Measurements from ENCODE around the gene LOC128125822.
"Not testable (repeated sequence)": the region's sequence is repeated elsewhere in the genome, so short reads cannot be mapped to it uniquely, and the experiment has no call there.

The LOC128125822 gene

GRCh38 chr6:63572044-63572746 is at the start of gene LOC128125822, which contains the start of gene PTP4A1:
Gene LOC128125822, plus strand, starts transcription at chr6:63572480.
Gene PTP4A1, plus strand, starts transcription at chr6:63572480. Its CDS starts 4,401 bp downstream, at chr6:63576881.
- peak; percentile 97 for DNase-seq (ENCODE audit: low spot score)

- not testable (repeated sequence) for DNase-seq (ENCODE audit: low spot score)
These were observed 49.4 kb upstream of the LOC128125822 start for GRCh38 chr6:63522911-63523287.

DNA sequence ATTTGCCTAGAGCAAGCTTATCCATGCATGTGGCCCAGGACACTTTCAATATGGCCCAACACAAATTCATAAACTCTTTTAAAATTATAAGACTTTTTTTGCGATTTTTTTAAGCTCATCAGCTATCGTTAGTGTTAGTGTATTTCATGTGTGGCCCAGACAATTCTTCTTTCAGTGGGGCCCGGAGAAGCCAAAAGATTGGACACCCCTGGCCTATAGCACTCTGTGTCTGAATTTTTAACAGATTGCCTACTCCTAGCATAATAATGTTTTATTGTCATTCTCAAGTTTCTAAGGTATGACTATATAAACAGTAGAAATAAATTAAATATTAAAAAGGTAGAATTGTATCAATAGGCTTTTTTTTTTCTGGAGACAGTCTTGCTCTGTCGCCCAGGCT is 48.6 kb upstream of the LOC128125822 start:
- no peak for DNase-seq (ENCODE audit: low spot score)

DNA sequence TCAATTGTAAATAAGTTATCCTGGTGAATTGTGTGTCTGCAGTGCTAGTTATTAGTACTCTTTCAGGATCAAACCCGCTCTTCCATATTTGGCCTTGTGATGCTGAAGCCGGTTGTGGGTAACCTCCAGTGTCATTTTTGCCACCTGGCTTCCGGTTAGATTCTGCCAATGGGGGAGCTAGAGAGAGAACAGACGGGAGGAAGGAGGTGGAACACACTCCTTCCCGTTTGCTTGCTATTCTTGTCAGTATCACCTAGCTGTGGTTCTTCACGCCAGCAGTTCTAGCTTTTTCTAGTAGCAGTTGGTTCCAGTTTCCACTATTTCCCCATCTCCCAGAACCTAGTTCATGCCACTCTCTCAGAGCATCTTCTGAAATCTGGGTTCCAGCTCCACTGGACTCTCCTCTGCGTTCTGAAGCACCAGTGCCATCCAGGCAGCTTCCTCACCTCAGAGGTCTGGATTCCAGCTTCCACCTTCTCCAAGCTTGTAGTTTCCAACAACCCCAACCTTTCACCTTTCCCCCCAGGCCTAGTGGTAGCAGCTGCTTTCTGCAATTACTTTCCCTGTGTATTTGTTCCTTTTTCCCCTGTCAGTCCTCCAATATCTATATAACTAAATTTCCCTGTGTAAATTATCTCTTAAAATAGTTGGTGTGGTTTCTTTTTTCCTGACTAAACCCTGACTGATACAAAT is 46.9 kb upstream of the LOC128125822 start:
- DNase-seq (ENCODE audit: low spot score) = no peak

DNA sequence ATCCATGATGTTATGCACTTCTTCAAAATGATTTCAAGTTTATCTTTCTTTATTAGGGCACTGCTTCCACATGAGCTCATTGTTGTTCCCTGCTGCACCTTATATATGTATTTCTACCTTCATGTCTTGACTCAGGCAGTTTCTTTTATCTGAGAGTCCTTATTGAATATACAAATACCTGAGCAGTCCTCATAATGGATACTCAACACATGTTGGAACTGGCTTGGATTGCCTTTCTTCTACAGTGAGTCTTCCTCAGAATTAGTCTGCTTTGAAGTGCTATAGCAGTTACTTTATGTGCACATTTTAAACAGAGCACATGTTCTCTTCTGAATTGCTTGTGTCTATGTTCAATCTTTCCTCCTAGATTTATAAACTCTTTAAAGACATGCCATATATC is 45.3 kb upstream of the LOC128125822 start:
- no peak for DNase-seq (ENCODE audit: low spot score)

- peak; percentile 80 for DNase-seq (ENCODE audit: low spot score)
These were observed 44.4 kb upstream of the LOC128125822 start for GRCh38 chr6:63527658-63528514.

GRCh38 chr6:63529498-63529897 is 42.8 kb upstream of the LOC128125822 start:
- DNase-seq (ENCODE audit: low spot score) = no peak

- DNase-seq (ENCODE audit: low spot score) = no peak
These were observed 42.1 kb upstream of the LOC128125822 start for GRCh38 chr6:63530182-63530581.

- no peak for DNase-seq (ENCODE audit: low spot score)
These were observed 41.3 kb upstream of the LOC128125822 start for GRCh38 chr6:63530991-63531390.

- no peak for DNase-seq (ENCODE audit: low spot score)
These were observed 39.3 kb upstream of the LOC128125822 start for GRCh38 chr6:63533026-63533425.

DNA sequence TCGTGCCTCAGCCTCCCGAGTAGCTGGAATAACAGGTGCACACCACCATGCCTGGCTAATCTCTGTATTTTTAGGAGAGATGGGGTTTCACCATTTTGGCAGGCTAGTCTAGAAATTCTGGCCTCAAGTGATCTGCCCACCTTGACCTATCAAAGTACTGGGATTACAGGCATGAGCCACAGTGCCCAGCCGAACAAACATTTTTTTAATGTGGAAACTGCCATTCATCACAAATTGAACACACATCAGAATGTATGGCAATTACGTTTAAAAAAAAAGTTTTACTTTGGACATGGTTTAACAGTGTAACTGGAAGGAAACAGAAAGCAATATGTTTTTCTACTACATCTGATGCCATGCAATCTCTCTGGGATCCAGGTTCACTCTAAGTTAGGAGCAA is 38.3 kb upstream of the LOC128125822 start:
- no peak for DNase-seq (ENCODE audit: low spot score)

GRCh38 chr6:63537201-63537958 is 34.9 kb upstream of the LOC128125822 start:
- DNase-seq (ENCODE audit: low spot score) = no peak

GRCh38 chr6:63537959-63538300 is 34.4 kb upstream of the LOC128125822 start:
- no peak for DNase-seq (ENCODE audit: low spot score)

DNA sequence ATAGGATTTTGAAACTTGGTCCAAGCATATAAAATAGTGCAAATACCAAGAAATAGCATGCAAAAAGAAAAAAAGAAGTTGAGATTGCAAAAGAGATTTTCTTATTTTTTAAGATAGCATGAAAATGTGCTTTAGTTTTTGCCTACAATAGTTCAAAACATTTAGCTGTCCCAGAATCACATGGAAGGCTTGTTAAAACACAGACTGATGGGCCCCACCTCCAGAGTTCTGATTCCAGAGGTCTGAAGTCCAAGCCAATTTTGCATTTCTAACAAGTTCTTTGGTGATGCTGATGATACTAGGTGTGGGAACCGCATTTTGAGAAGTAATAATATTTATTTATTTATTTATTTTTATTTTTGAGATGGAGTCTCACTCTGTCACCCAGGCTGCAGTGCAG is 33.7 kb upstream of the LOC128125822 start:
- no peak for DNase-seq (ENCODE audit: low spot score)

DNA sequence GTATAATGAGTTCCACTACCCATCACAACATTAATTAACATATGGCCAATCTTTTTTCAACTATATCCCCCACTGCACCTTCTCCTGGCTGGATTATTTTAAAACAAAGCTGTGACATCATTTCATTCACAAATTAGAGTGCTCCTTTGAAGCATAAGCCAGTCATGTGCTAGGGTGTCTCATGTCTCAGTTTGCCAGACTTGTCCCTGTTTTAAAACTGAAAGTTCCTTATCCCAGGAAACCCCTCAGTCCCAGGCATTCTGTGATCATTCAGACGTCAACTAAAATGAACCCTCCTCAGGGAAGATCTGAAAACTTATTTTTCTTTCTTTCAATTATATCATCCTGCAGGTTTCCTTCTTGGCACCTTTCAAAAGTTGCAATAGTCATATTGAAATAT is 29.3 kb upstream of the LOC128125822 start:
- DNase-seq (ENCODE audit: low spot score) = no peak

DNA sequence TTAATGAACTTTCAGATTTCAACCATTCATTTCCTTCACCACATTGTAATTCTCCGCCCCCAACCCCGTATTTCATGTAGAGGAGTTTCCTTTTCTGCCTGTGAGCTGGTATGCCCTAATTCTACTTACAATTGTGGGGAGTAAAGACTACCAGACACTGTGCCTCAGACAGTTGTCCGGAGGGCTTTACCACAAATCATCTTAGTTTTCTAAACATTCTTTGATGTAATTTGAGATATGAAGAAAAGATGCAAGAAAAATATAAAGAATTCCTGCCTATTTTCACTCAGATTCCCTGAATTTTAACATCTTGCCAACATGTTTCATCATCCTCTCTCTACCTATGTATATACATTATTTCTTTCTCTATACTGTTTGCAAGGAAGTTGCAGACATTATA is 28.3 kb upstream of the LOC128125822 start:
- DNase-seq (ENCODE audit: low spot score) = no peak

- DNase-seq (ENCODE audit: low spot score) = no peak
These were observed 26.0 kb upstream of the LOC128125822 start for GRCh38 chr6:63546236-63546635.

GRCh38 chr6:63546697-63547096 is 25.6 kb upstream of the LOC128125822 start:
- no peak for DNase-seq (ENCODE audit: low spot score)

DNA sequence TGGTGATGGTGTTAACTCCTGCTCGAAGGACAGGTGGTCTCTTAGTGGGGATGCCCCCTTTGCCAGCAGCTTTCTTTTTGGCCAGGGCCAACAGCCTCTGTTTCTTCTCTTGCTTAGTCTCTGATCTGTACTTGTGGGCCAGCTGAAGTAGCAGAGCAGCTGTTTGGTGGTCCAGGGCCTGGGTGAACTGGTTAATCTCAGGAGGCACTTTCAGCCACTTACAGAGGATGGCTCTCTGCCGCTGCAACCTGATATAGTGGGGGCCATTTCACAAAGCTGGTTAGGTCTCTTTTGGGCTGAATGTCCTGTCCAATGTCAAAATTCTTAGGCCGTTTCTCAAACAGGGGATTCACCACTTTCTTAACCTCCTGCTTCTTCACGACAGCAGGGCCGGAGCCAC is 23.2 kb upstream of the LOC128125822 start:
- DNase-seq (ENCODE audit: low spot score) = no peak

GRCh38 chr6:63553208-63553607 is 19.1 kb upstream of the LOC128125822 start:
- no peak for DNase-seq (ENCODE audit: low spot score)

- no peak for DNase-seq (ENCODE audit: low spot score)
These were observed 18.4 kb upstream of the LOC128125822 start for GRCh38 chr6:63553900-63554299.

DNA sequence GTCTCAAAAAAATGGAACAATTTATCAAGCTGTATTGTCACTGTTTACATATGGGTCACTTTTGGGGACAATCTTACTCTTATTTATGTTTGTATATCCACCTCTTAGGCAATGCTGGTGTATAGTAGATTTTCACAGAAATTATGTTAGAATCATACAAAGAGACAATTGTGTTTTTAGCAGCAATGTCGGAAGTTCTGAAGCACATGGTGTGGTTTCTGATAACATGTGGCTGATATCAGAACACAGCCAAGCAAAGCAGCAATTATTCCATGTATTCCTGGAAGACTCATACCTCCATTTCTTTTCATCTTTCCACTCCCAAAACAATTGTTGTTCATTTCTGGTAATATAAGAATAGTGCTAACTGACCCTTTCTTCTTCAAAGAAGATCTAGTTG is 17.5 kb upstream of the LOC128125822 start:
- DNase-seq (ENCODE audit: low spot score) = no peak

Data from AG08395 (cell line).